Activated CD4-positive, alpha-beta T cell treated with anti-CD3 and anti-CD28 coated beads, Interleukin-2, amount 50 U/mL, for 4 hours (primary cell): ENCODE data around the gene POLD2.
"Not testable (repeated sequence)": the region's sequence is repeated elsewhere in the genome, so short reads cannot be mapped to it uniquely, and the experiment has no call there.

Experiments used
- DNase-seq, 2 experiments: peaks; one replicate each; pipeline ENCODE4 v3.0.0-alpha.2; 2020

Gene POLD2

DNA sequence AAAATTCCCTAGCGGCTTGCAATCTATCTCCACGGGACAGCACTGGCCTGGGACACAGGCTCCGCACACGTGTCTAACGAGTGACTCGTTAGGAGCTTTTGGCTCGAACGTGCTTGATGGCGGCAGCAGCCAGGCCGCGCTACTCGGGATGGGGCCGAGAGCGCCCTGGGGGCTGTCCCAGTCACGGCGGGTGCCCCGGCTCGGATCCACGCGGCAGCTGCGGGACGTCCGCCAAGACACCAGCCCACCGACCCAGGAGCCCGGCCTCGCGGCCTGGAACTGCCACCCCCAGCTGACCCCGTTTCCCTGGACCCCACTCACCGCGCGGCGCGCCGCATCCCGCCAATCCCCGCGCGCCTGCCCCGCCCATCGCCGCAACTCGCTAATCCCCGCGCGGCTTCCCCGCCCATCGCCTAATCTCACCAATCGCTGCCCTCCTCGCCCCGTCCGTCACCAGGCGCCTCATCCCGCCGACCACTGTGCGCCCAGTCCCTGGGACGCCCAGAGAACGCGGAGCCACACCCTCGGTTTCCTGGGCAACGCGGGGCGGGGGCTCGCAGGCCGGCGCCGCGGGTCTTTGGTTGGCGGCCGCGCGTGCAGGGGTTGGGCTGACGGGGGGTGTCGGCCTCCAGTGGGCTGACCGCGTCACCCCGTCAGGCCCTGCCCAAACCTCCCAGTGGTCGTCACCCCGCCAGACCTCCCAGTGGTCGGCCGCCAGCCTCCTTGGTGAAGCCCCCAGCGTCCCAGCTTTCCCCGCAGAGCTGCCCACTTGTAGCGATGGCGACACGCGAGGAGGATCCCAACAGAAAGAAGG lies at the start of gene POLD2:
POLD2 (minus strand) TSS at position 359 of the 814 bp plus-strand sequence. CDS start 1,495 bp downstream, outside the sequence.
- peak; percentile 96 to 97 for DNase-seq

DNA sequence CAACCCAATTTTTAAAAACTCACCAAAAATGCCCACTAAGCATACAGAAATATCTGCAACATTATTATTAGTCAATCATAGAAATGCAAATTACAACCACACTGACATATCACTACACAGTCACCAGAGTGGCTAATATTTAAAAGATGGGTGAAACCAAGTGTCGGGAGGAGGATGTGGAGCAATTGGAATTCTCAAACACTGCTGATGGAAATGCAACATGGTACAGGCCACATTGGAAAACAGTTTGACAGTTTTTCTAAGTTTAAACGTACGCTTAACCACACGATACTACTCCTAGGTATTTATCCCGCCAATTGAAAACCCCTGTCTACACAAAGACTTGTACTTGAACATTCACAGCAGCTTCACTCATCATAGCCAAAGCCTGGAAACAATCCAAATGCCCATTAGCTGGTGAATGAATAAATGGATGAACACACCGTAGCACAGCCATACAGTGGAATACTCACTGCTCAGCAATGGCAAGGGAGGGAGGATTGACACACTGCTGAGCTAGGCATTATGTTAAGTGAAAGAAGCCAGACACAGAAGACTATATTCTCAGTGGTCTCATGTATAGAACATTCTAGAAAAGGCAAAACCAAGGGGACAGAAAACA lies 49.6 kb upstream of the POLD2 start:
- no peak for DNase-seq

DNA sequence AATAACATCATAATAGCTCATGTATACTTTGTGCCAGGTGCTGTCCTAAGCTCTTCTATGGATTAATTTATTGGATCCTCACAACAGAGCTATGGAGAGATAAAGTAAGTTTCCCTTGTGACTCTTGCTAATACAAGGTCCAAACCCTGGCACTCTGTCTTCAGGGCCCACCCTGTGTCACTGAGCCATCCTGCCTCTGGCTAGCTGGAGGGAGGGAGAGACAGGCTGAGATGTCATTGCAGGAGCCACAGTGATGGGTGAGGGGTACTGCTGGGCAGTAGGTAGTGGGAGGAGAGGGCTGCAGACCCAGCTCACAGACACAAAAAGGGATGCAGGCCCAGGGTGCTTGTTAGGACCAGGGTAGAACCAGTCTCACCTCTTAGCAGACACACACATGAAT lies 49.0 kb upstream of the POLD2 start:
- no peak for DNase-seq

DNA sequence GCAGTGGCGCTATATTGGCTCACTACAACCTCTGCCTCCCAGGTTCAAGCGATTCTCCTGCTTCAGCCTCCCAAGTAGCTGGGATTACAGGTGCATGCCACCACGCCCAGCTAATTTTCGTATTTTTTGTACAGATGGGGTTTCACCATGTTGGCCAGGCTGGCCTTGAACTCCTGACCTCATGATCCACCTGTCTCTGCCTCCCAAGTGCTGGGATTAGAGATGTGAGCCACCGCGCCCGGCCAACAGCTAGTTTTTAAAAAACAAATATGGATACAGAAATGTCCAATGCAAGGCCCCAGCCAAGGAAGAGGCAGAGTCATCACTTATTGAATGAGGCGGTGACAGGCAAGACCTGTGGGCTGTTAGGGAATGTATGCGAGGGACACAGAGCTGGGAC lies 48.6 kb upstream of the POLD2 start:
- not testable (repeated sequence) for DNase-seq

DNA sequence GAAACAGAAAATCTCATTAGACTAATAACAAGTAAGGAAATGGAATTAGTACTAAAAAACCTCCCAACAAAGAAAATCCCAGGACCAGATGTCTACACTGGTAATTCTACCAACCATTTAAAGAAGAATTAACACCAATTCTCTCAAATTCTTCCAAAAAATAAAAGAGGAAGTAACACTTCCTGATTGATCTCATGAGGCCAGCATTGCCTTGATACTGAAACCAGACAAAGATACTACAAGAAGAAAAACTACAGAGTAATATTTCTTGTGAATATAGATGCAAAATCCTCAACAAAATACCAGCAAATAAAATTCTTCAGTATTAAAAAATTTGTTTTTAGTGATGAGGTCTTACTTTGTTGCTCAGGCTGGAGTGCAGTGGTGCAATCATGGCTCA lies 44.6 kb upstream of the POLD2 start:
- DNase-seq = no peak

DNA sequence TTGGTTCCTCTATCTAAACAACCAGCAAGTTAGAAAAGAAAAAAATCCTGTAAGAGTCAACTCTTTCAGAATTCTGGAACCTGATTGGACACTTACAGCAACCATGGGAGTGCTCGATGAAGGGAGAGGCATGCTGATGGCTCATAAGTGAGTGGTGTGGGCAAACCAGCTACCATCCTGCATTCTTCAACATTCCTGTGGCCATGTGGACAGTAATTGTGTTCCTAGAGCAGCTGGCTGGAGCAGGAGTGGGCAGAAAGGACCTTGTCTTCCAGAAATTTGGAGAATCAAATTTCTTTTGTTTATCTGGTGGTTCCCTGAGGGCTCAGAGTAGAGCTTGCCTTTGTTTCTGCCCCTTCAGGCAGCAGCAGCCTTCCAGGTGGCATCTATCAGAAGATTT lies 40.2 kb upstream of the POLD2 start:
- DNase-seq = no peak

DNA sequence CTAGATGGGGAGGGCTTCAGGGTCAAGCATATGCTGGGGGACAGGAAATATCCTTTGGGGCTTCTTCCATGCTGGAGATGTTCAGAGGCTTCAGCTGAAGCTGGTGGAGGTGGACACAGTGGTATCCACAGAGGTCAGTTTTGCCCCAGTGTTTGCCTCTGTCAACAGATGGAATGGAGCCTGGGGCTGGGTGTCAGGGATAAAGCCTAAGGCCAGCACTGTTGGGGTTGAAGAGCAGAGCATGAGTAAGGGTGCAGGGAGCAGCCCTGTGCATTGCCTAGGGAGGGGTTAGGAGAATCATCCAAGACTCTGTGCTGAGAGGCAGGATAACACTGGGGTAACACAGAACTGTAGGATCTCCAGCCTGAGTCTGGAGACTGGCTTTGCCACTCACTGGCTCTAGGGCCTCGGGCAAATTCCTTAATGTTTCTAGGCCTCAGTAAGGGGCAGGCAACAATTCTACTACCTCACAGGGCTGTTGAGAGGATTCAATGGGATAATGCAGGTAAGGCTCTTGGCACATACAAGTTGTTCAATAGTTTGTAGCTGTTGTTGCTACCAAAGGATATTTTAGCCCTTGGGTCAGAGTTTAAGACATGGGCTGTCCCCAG lies 39.5 kb upstream of the POLD2 start:
- no peak for DNase-seq

DNA sequence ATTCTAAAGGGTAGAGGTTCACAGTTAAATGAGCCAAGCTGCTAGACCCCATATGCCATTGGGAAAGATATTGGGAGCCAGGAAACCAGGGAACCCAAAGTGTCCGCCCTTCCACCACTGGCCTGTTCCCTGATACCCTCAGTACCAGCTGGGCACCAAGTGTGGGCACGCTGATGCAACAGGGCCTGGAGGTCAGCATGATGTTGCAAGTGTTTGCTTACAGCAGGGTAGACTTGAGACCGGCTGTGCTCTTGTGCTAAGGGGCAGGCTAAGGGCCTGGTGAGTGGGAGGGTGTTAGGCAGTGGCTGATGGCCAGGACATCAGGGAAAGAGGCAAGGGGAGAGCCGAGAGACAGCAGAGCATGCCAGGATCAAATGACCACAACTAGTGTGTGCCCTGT lies 38.8 kb upstream of the POLD2 start:
- DNase-seq = no peak

DNA sequence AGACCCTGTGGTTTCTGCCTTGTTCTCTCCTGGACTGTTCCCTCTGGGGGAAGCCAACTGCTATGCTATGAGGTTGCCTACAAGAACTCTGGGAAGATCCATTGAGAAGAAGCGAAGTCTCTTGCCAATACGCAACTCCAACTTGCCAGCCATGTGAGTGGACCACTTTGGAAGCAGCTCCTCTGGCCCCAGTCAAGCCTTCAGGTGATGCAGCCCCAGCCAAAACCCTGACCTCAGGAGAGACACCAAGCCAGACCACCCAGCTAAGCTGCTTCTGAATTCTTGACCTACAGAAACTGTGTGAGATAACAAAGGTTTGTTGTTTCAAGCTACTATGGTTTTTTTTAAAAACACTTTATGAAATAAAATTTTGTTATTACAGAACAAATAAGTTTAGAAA lies 38.0 kb upstream of the POLD2 start:
- DNase-seq = no peak

DNA sequence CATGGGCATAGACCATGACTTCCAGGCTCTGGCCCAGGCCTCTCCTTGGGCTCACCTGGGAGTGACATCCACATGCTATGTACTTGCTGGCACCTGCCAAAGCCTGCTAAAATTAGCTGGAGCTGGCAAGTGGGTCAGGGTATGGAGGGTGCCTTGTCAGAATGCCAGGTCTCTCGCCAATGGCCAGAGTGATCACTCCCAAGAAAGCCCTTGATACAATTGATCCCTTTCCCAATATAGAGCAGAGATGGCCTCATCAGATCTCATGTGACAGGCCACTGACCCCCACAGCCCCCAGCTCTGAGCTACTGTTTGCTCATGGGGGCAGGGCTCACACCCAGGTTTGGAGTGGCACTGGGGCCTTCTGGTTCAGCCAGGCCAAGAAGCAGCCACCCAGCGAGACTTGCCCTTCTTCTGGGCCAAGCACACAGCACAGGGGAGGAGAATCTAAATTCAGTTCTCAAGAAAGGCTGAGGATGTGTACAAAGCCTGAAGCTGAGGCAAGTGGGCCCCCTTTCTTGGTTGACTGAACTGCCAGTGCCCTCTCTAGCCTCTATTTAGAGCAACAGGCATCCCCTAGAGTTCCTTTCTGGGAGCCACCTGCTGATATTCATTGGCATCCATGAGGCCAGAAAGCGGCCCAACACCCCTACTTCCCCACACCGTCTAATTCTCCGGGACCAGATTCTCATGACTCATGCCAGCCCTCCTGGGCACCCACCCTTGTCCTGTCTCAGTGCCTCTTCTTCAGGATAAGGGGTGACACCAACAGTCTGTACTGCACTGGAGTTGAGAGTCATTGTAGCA lies 36.7 kb upstream of the POLD2 start:
- no peak for DNase-seq

DNA sequence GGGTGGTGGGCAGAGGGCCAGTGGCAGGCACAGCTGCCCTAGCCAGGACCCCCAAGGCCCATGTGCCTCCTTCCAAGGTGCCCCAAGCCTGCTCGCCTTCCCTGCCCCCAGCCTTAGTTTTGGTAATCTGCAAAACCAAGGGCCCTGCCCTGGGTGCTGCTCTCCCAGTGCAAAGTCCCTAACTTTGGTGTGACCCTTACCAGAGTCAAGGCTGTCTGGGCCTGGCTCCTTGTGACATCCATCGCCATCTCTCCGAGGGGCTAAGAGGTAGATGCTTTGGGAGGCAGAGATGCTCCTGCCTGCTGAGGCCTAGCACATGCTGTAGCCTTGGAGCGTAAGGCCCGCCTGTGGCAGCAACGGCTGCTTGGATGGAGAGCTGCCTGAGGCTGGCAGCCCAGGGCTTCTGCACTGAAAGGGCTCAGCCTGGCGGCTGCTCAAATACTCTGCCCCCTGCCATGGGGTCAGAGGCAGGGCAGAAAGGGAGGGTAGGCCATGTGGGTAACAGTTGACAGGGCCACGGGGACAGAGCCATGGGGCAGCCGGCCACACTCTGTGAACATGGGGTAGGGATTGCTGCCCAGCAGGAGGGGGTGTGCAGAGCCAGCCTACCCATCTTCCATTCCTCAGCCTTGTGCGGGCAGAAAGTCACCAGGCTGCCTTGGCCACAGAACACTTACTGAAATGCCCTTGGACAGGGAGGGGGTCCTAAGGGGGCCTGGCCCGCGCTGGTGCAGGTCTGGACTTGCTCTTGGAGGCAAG lies 35.7 kb upstream of the POLD2 start:
- DNase-seq = no peak

DNA sequence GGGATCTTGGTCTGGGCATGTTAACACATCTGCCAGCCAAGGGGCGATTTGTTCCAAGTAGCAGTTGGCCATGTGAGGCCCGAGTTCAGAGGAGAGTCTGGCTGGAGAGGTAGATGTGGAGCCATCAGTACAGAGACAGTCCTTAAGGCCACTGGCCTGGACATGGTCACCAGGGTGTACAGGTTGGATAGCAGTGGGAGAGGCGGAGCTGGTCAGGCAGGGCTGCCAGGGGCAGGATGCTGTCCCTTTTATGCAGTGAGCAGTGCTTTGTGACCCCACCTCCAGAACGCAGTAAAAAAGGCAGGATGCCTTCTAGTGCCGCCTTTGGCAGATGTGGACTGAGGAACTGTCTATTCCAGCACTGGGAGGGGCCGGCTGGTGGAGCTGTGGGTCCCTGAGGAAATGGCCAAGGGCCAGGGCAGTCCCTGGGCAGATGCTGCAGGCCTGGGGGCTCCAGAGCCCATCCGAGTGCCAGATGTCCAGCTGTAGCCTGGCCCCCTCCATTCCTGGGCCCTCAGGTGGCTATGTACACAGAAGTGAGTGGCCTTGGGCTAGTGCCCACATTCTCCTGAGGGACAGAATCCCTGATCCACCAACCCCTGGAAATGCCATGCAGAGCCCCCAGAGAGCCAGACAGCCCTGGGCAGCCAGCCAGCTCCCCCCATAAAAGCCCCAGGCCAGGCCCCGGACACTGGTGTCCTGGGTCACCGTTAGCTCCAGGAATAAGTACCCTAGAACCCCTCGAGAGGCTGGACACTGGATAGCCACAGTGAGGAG lies 34.9 kb upstream of the POLD2 start:
- DNase-seq = no peak

DNA sequence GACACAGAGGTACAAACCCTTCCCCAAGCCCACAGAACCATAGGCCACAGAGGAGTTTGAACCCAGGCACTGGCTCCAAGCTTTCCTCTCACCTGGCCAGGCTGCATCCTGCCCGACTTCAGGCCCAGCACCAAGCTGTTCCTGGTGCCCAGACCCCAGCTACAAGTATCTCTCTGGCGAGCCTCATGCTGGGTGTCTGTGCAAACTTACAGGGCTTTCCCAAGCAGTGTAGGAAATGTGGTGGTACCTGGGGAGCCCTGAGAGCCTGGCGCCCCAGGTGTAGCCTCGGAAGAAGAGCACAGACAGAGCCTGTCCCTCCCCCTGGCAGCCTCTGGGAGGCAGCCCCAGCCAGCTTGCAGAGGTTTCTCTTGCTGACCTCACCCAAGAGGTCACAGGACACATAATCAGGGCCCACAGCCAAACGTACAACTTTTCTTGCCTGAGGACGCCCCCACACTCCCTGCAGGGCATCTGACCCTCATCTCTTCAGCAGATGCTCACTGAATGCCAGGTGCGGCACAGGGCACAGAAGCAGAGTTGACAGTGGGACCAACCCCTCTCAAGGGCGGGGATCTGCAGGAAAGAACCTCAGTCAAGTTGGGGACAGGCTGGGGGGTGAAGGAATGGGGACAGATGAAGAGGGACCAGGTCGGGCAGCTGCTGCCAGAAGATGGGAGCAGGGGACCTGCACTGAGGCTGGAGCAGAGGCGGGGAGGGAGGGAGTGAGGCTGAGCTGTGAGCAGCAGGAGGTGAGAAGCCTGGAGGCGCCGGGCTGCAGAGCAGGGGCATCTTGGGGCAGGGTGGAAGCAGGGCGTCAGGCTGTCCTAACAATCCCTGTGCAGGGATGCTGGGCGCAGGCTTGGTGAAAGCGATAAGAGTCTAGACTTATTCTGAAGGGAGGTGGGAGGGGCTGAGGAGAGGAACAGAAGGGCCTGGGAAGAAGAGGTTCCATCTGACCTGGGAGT lies 34.0 kb upstream of the POLD2 start:
- no peak for DNase-seq

DNA sequence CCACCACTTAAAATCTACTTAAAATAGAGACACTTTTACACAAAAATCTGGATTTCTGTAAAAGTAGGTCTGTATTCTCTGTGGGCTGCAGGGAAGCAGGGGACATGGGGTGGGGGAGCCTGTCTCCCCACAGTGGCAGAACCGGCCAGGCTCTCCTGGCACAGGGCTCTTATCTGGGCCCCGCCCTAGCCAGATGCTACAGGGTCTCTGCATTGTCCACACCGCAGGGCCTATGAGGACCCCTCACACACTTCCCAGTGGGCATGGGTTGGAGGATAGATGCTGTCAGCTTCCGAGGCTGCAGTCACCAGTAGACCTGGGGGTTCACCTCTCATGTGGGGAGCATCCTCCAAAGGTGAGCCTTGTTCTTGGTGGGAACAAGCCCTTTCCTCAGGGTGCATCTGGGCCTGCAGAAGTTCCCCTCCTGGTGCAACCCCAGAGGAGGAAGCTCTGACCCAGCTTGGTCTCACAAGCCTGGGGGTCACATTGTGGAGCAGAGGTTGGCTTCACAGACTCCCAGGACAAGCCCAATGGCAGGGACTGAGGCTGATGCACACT lies 33.2 kb upstream of the POLD2 start:
- DNase-seq = no peak

DNA sequence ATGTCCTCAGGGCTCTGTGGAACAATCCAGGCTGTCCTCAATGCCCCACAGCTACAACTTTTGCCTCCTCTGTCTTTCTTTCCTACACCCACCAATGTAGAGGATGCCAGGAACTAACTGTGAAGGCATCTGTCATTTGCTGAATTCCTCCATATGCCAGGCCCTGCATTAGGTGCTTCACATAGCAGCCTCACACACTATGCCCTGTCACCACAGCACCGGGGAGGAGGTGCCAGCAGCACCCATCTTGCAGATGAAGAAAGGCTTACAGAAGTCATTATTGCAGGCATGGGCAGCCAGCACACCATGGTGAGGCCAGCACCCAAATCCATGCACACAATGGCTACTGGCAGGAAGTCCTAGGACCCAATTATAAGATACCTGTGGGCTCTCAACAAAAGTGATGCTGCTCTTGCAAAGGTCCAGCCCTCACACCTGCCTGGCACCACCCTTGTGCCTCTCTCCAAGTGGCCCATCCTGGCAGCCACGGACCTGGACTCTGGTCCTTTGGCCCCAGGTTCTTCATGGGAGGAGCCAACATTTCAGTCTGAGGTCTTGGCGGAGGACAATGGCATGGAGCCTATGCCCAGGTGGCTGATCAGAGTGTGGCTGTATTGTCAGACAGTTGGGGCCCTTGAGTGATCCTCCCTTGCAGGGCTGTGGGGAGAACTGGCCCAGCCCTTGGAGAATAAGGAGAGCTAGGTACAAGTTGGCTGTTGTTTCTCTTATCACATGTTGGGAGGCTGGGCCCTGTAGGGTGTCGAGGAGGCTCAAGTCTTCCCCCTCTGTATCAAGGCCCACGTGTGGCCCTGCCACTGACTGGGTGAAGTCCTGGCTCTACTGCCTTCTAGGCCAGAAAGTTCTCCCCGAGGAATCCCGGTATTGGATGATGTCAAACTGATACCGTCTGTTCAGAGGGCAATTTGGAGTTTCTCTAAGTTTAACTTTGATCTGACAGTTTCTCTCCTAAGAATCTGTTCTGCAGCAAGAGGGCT lies 32.1 kb upstream of the POLD2 start:
- no peak for DNase-seq

DNA sequence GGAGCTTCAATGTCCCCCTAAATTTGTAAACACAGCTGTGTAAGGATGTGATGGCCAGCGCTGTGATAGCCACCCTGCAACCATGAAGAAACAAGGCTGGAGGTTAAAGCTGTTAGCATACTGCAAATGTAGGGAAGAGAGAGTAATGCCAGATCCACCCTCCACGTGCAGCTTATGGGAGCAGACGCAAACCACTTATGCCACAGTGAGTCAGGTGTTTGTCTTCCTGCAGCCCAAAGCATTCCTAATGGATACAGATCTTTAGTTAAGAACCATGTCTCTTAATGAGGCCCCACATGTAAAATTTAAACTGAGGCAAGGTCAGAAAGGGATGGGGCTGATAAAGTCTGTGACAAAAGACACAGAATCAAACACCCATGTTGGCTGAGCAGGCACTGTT lies 31.4 kb upstream of the POLD2 start:
- DNase-seq = no peak

DNA sequence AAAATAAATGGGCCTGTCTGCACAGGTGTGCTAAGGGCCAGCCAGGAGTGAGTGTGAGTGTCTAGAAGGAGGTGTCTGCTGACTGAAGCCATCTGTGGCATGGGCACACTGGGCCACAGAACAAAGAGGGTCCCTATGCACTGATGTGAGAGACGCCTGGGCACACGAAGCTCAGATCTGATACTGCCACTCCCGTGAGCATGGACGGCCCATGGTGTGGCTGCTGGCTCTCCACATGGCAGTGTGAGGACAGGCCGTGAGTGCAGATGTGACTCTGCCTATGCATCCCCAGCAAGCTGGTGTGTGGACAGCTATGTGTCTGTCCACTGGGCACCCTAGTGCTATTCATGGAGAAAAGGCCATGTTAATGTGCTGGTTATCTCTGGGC lies 30.6 kb upstream of the POLD2 start:
- DNase-seq = no peak

DNA sequence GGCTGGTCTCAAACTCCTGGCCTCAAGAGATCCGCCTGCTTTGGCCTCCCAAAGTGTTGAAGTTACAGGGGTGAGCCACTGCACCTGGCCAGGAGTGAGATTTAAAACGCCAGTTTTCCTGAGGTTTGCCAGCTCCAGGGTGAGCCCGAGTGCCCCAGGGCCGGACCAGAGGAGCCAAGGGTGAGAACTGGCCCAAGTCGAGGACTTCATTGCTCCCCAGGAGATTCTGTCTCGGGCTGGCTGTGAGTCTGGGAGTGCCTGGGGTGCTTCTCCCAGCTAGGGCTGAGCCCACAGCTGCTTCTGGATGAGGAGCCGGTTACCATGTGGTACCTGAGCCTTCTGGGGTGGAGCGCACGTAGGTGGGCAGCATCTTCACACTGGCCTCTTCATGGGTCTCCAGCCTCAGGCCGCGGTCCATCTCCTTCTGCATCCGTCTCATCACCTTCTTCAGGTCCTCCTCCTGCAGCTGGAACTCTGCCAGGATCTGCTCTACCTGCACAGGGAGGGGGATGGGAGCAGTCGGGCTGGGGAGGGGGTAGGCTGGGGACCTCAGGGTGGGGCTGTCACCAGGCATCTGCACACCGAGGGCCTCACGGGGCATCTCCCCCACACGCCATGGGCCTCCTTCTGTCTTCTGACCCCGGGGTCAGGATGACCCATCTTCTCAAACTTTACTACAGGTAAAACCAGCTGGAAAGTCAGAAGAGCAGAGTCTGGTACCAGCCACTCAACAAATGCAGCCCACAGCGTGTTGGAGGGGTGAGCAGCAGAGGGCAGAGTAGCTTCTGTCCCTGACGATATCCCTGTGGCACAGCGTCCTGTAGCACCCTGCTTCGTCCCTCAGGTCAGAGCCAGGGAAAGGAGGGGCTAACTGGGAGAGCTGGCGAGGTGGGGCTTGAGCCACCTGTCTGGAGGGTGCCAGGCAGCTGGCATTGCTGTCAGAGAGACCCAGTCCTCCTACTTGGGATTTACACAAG lies 29.9 kb upstream of the POLD2 start:
- no peak for DNase-seq
